ENCODE results near the gene CCHCR1.
"Not testable (repeated sequence)": the region's sequence is repeated elsewhere in the genome, so short reads cannot be mapped to it uniquely, and the experiment has no call there.

Gene CCHCR1

DNA sequence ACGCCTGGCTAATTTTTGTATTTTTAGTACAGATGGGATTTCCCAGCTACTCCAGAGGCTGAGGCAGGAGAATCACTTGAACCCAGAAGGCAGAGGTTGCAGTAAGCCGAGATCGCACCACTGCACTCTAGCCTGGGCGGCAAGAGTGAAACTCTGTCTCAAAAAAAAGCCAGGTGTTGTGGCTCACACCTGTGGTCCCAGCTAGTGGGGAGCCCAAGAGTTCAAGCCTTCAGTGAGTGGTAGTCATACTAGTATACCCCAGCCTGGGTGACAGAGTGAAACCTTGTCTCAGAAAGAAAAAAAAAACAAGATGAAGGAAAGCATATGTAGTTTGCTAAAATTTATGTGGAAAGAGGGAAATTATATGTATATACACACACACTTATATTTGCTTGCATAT lies 32.9 kb upstream of the CCHCR1 start:
- H3K4me1 Mint-ChIP-seq, result no peaks in the 10 kb centered on the region
- H3K27ac Mint-ChIP-seq, result no peak overlapping the region
- H3K36me3 Mint-ChIP-seq (ENCODE audit: low read depth), result no peaks in the 10 kb centered on the region
- H3K9me3 Mint-ChIP-seq, result no peaks in the 10 kb centered on the region
- no peaks in the 10 kb centered on the region for H3K27me3 Mint-ChIP-seq (ENCODE audit: low read depth)
- no peak for TF ChIP-seq CTCF (IDR thresholded peaks at IDR 0.05; ENCODE audit: unreplicated experiment in 3 of 3)
- H3K4me3 Mint-ChIP-seq, result no peak overlapping the region

GRCh38 chr6:31189223-31189622 lies 31.6 kb upstream of the CCHCR1 start:
- H3K9me3 Mint-ChIP-seq; H3K27me3 Mint-ChIP-seq (ENCODE audit: low read depth); H3K27ac Mint-ChIP-seq; H3K36me3 Mint-ChIP-seq (ENCODE audit: low read depth); H3K4me1 Mint-ChIP-seq; H3K4me3 Mint-ChIP-seq: not testable (repeated sequence)

DNA sequence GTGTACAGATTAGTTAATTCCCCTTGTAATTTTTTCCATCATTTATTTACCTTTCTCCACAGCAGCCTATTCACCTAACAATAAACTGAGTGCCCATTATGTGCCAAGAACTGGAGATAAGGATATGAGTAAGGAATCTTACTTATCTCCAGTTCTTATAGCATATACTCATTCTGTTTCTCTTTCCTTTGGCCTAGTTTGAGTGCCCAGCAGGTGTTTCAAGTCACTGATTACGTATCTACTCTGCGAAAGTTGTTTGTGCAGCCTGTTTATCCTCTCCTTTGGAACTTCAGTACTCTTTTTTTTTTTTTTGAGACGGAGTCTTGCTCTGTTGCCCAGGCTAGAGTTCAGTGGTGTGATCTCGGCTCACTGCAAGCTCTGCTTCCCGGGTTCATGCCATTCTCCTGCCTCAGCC lies 30.2 kb upstream of the CCHCR1 start:
- no peaks in the 10 kb centered on the region for H3K36me3 Mint-ChIP-seq (ENCODE audit: low read depth)
- peak overlapping the region; percentile 57 to 74 (median 68) for H3K27ac Mint-ChIP-seq

GRCh38 chr6:31186052-31186734 lies 28.6 kb upstream of the CCHCR1 start:
- Mint-ChIP-seq H3K36me3 (ENCODE audit: low read depth) (no peaks in the 10 kb centered on the region), H3K4me3 (peak overlapping the region; percentile 9 to 73 (median 49)), H3K4me1 (no peaks in the 10 kb centered on the region), H3K9me3 (no peaks in the 10 kb centered on the region), H3K27ac (peak overlapping the region; percentile 98 to 99 (median 99)), H3K27me3 (ENCODE audit: low read depth) (no peaks in the 10 kb centered on the region)
- no peak for TF ChIP-seq CTCF (IDR thresholded peaks at IDR 0.05; ENCODE audit: unreplicated experiment in 3 of 3)

More for the DNA sequence above, 30.2 kb upstream of the CCHCR1 start:
- no peak for TF ChIP-seq CTCF (IDR thresholded peaks at IDR 0.05; ENCODE audit: unreplicated experiment in 3 of 3)
- no peaks in the 10 kb centered on the region for H3K27me3 Mint-ChIP-seq (ENCODE audit: low read depth)
- no peaks in the 10 kb centered on the region for H3K9me3 Mint-ChIP-seq
- H3K4me3 Mint-ChIP-seq, result no peak overlapping the region
- no peaks in the 10 kb centered on the region for H3K4me1 Mint-ChIP-seq

GRCh38 chr6:31185695-31186051 lies 28.1 kb upstream of the CCHCR1 start:
- H3K4me3 Mint-ChIP-seq, result peak overlapping the region; percentile 9 to 73 (median 49)
- peak overlapping the region; percentile 98 to 99 (median 99) for H3K27ac Mint-ChIP-seq
- H3K36me3 Mint-ChIP-seq (ENCODE audit: low read depth); H3K4me1 Mint-ChIP-seq; H3K27me3 Mint-ChIP-seq (ENCODE audit: low read depth); H3K9me3 Mint-ChIP-seq: not testable (repeated sequence)

GRCh38 chr6:31183859-31184258 lies 26.3 kb upstream of the CCHCR1 start:
- not testable (repeated sequence) for H3K4me1 Mint-ChIP-seq; H3K36me3 Mint-ChIP-seq (ENCODE audit: low read depth); H3K27ac Mint-ChIP-seq; H3K27me3 Mint-ChIP-seq (ENCODE audit: low read depth); H3K9me3 Mint-ChIP-seq
- peak overlapping the region in 1 of 3 experiments; percentile 14 for H3K4me3 Mint-ChIP-seq

- not testable (repeated sequence) for H3K27me3 Mint-ChIP-seq (ENCODE audit: low read depth); H3K4me1 Mint-ChIP-seq; H3K4me3 Mint-ChIP-seq; H3K27ac Mint-ChIP-seq; H3K36me3 Mint-ChIP-seq (ENCODE audit: low read depth); H3K9me3 Mint-ChIP-seq
Observed at GRCh38 chr6:31183287-31183686, 25.7 kb upstream of the CCHCR1 start.

GRCh38 chr6:31180500-31180899 lies 22.9 kb upstream of the CCHCR1 start:
- Mint-ChIP-seq H3K27ac (no peak overlapping the region), H3K4me3 (no peak overlapping the region), H3K36me3 (ENCODE audit: low read depth) (no peaks in the 10 kb centered on the region), H3K27me3 (ENCODE audit: low read depth) (no peaks in the 10 kb centered on the region), H3K9me3 (no peaks in the 10 kb centered on the region), H3K4me1 (peaks cover 6% of the 10 kb centered on the region)
- TF ChIP-seq CTCF (IDR thresholded peaks at IDR 0.05; ENCODE audit: unreplicated experiment in 3 of 3), result no peak

Data from nephron (organoid).